Breast epithelium (tissue), 4 donors: ENCODE measurements around the gene JPT2. TPM values are rescaled to one million over a fixed set of nuclear protein-coding genes. Genes with fewer than 3 reads are reported as not detected.

Experiments
- DNase-seq, 2 donors: peaks; one replicate each; pipeline ENCODE4 v3.0.0-alpha.2; 2019; ENCODE audit warnings: low spot score in 2 of 2
- H3K27ac ChIP-seq, 2 donors: fragments of 200-600 bp; sonication (generic) in 1 of 2; one replicate each; pipeline ENCODE4 v1.5.1; 2016 to 2019; ENCODE audit warnings: mild to moderate bottlenecking in 1 of 2
- H3K27me3 ChIP-seq, 2 donors: fragments of 200-600 bp; sonication (generic) in 1 of 2; one replicate each; pipeline versions ENCODE4 v1.5.1 to v1.6.0; 2017 to 2019; ENCODE audit warnings: control low read depth in 1 of 2, mild to moderate bottlenecking in 1 of 2
- H3K36me3 ChIP-seq: fragments of 200-600 bp; one replicate; pipeline ENCODE4 v1.5.1; 2019
- H3K4me1 ChIP-seq, 2 donors: fragments of 200-600 bp; sonication (generic); one replicate each; pipeline ENCODE4 v1.5.1; 2016 to 2019; ENCODE audit warnings: control low read depth in 1 of 2
- H3K4me3 ChIP-seq, 3 donors: fragments of 200-600 bp; sonication (generic); 1 replicate in 2 of 3; 2 replicates in 1 of 3; pipeline ENCODE4 v1.5.1; 2016 to 2019; ENCODE audit warnings: mild to moderate bottlenecking in 3 of 3, moderate library complexity in 2 of 3
- H3K9me3 ChIP-seq, 2 donors: fragments of 200-600 bp; sonication (generic) in 1 of 2; one replicate each; pipeline ENCODE4 v1.5.1; 2016 to 2019; ENCODE audit warnings: control low read depth in 1 of 2
- CTCF ChIP-seq, 3 donors: fragments of 450-650 bp; IDR thresholded peaks; one replicate each; pipeline ENCODE4 v1.5.1; 2016 to 2017; ENCODE audit warnings: antibody characterized with exemption in 3 of 3, mild to moderate bottlenecking in 3 of 3, moderate library complexity in 3 of 3
- POLR2A ChIP-seq: fragments of 450-650 bp; IDR thresholded peaks from one replicate; pipeline ENCODE4 v1.6.1; 2016; ENCODE audit warnings: antibody characterized with exemption, mild to moderate bottlenecking, moderate library complexity
- POLR2AphosphoS5 ChIP-seq, 3 donors: sonication (generic); formaldehyde crosslinking; IDR thresholded peaks; one replicate each; pipeline ENCODE4 v1.6.1; 2017; ENCODE audit warnings: antibody characterized with exemption in 3 of 3
- intact Hi-C: fragments of 100-400 bp; cut with DNase I; formaldehyde crosslinking; loops from one replicate; pipeline ENCODE4 v1.15.1; 2023; ENCODE audit warnings: low total_unique reads
- total RNA-seq, 3 donors: library from RNA; depleted of rRNA; stranded (reverse); fragments of >200 nt; gene quantifications; one replicate each; pipeline ENCODE4 v1.1.0, GENCODE V29; 2016

The JPT2 gene
- total RNA-seq, 3 donors from 2014 or later, result 19.2 to 44.2 (median 36.0) TPM

GRCh38 chr16:1740234-1740633, 62.2 kb downstream of the JPT2 start:
- Histone ChIP-seq H3K27me3 (no peaks in the 10 kb centered on the region), H3K4me1 (no peaks in the 10 kb centered on the region), H3K36me3 (no peaks in the 10 kb centered on the region), H3K9me3 (no peaks in the 10 kb centered on the region), H3K4me3 (no peak overlapping the region), H3K27ac (no peak overlapping the region)
- intact Hi-C loops, result no loop called here
- DNase-seq, result no peak
- TF ChIP-seq CTCF (IDR thresholded peaks at IDR 0.05) (no peak), POLR2A (no peak), POLR2AphosphoS5 (IDR thresholded peaks at IDR 0.05) (no peak)

GRCh38 chr16:1740781-1741490, 62.9 kb downstream of the JPT2 start:
- intact Hi-C loops, result no loop called here
- Histone ChIP-seq H3K4me3 (no peak overlapping the region), H3K36me3 (no peaks in the 10 kb centered on the region), H3K9me3 (no peaks in the 10 kb centered on the region), H3K4me1 (no peaks in the 10 kb centered on the region), H3K27me3 (no peaks in the 10 kb centered on the region), H3K27ac (no peak overlapping the region)
- TF ChIP-seq CTCF (IDR thresholded peaks at IDR 0.05) (no peak), POLR2A (no peak), POLR2AphosphoS5 (IDR thresholded peaks at IDR 0.05) (no peak)
- no peak for DNase-seq

- H3K27me3 ChIP-seq, result no peaks in the 10 kb centered on the region
- H3K4me1 ChIP-seq, result no peaks in the 10 kb centered on the region
- intact Hi-C loops, result no loop called here
- DNase-seq, result no peak
- H3K9me3 ChIP-seq, result no peaks in the 10 kb centered on the region
- TF ChIP-seq POLR2A (no peak), CTCF (IDR thresholded peaks at IDR 0.05) (no peak)
- no peak overlapping the region for H3K4me3 ChIP-seq
- no peak overlapping the region for H3K27ac ChIP-seq
- H3K36me3 ChIP-seq, result no peaks in the 10 kb centered on the region
Measured at GRCh38 chr16:1741553-1742165, 63.6 kb downstream of the JPT2 start.

GRCh38 chr16:1743376-1744337, 65.6 kb downstream of the JPT2 start:
- H3K36me3 ChIP-seq, result no peaks in the 10 kb centered on the region
- H3K4me1 ChIP-seq, result no peaks in the 10 kb centered on the region
- H3K4me3 ChIP-seq, result no peak overlapping the region
- no peaks in the 10 kb centered on the region for H3K9me3 ChIP-seq
- intact Hi-C loops, result no loop called here
- TF ChIP-seq POLR2A (no peak), CTCF (IDR thresholded peaks at IDR 0.05) (no peak), POLR2AphosphoS5 (IDR thresholded peaks at IDR 0.05) (no peak)
- no peak overlapping the region for H3K27ac ChIP-seq
- no peak for DNase-seq
- H3K27me3 ChIP-seq, result no peaks in the 10 kb centered on the region
